SK-N-MC (cell line): ENCODE results near the gene ASB2.
A peak's percentile ranks its signal among the peaks of the same experiment; 100 is the strongest.

Experiments used
- DNase-seq: peaks from one replicate; pipeline ENCODE4 v3.0.0-alpha.2; 2011; ENCODE audit warnings: low read depth, low spot score
- H3K27ac ChIP-seq: fragments of 200-600 bp; sonication (generic); 2 replicates; pipeline ENCODE4 v1.5.1; 2016; ENCODE audit warnings: mixed run types
- H3K36me3 ChIP-seq: fragments of 200-600 bp; sonication (generic); 2 replicates; pipeline ENCODE4 v1.6.1; 2017; ENCODE audit warnings: antibody characterized with exemption, low read length, mixed read lengths; ENCODE audit not compliant: insufficient read depth
- H3K4me3 ChIP-seq: fragments of 200-600 bp; sonication (generic); 2 replicates; pipeline ENCODE4 v1.5.1; 2016
- H3K9ac ChIP-seq: fragments of 200-600 bp; sonication (generic); 2 replicates; pipeline ENCODE4 v1.8.0; 2017; ENCODE audit warnings: mixed run types, mixed read lengths; ENCODE audit not compliant: insufficient read length
- H3K9me3 ChIP-seq: fragments of 200-600 bp; sonication (generic); 2 replicates; pipeline ENCODE4 v1.6.1; 2017; ENCODE audit warnings: low read depth, mild to moderate bottlenecking, antibody characterized with exemption, low read length, moderate library complexity, mixed read lengths
- EZH2 ChIP-seq: fragments of 200-600 bp; sonication (generic); IDR thresholded peaks from one replicate; pipeline ENCODE4 v1.6.1; 2017; ENCODE audit warnings: antibody characterized with exemption
- FOXP2 ChIP-seq: optimal IDR thresholded peaks from 2 replicates; pipeline ENCODE3; 2011; ENCODE audit warnings: mild to moderate bottlenecking, moderate library complexity; ENCODE audit not compliant: insufficient read depth; ENCODE audit errors: extremely low read length, control extremely low read depth
- POLR2AphosphoS5 ChIP-seq: IDR thresholded peaks from 2 replicates; pipeline ENCODE4 v1.6.1; 2012; ENCODE audit warnings: mild to moderate bottlenecking, low read depth, low read length, borderline replicate concordance

The ASB2 gene

DNA sequence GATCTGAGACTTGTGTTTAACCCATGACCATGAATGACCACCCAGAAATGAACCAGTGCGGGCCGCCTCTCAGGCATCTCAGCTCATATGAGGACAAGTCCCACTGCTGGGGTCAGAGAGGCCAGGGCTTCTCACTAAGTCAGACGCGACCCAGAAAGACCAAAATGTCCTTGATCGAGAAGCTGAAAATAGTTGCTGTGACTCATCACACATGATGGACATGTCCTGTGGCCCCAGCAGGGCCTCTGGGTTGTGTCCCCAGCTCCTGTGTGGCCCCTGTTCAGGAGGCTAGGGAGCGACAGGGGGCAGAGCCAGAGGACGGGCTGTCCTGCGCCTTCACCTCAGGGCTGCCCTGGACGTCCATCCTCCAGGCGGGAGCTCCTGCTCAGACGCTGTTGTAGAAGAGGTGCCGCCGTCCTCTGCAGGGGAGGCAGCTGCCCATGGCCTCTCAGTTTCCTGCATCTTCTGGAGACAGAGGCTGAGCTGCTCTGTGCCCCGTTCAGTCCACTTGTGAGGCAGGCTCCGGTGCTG lies 78.2 kb downstream of the ASB2 start:
- Histone ChIP-seq H3K9me3 (no peaks in the 10 kb centered on the region), H3K9ac (no peak overlapping the region), H3K4me3 (no peak overlapping the region), H3K27ac (no peak overlapping the region), H3K36me3 (no peaks in the 10 kb centered on the region)
- TF ChIP-seq EZH2 (no peak), FOXP2 (no peak), POLR2AphosphoS5 (no peak)
- DNase-seq: no peak

DNA sequence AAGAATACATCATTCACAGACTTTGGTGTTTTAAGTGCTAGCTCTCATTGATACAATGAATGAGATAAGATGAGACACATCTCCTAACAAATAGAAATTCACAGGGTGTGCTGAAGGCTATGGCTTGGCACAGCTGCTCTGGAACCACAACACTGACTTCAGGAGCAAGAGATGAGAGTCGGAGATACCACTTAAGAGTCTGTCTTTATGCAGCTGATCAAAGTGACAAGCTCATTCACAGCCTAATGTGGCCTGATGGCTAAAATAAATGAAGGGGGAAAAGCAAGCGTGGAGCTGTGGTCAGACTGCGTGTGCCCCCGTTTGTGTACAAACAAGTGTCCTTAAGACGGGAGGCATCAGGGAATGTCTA lies 78.9 kb downstream of the ASB2 start:
- H3K27ac ChIP-seq: no peak overlapping the region
- TF ChIP-seq POLR2AphosphoS5 (no peak), EZH2 (no peak), FOXP2 (no peak)

DNA sequence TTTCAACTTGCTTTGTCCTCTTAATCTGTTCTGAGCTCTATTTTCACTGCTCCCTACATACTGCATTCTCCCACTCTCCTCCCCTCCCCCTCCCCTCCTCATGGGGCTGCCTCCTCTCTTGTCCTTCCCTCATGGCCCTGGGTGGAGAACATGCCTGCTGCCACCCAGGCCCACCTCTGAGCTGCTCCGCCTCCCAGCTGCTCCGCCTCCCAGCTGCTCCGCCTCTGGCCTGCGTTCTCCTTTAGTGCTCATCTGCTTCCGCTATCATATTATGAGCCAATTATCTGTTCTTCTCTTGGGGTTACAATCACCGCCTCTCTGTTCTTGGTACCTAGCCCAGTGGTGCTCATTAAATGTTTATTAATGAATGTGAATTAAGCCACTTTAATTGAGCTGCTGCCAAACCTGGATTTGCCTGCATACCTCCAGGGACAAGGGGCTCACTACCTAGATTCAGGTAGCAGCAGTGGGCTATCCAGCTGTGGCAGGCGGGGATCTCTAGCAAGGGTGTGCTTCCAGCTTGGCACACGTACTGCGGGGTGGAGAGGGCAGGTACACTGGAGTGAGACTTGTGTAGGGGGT lies 81.3 kb downstream of the ASB2 start:
- Histone ChIP-seq H3K4me3 (no peak overlapping the region), H3K27ac (no peak overlapping the region), H3K9me3 (no peaks in the 10 kb centered on the region), H3K36me3 (no peaks in the 10 kb centered on the region), H3K9ac (no peak overlapping the region)
- TF ChIP-seq POLR2AphosphoS5: no peak
- no peak for TF ChIP-seq FOXP2
- TF ChIP-seq EZH2: no peak
- DNase-seq: no peak

More for the DNA sequence above, 78.9 kb downstream of the ASB2 start:
- H3K36me3 ChIP-seq: no peaks in the 10 kb centered on the region
- no peak overlapping the region for H3K4me3 ChIP-seq
- DNase-seq: no peak
- no peak overlapping the region for H3K9ac ChIP-seq
- H3K9me3 ChIP-seq: no peaks in the 10 kb centered on the region

DNA sequence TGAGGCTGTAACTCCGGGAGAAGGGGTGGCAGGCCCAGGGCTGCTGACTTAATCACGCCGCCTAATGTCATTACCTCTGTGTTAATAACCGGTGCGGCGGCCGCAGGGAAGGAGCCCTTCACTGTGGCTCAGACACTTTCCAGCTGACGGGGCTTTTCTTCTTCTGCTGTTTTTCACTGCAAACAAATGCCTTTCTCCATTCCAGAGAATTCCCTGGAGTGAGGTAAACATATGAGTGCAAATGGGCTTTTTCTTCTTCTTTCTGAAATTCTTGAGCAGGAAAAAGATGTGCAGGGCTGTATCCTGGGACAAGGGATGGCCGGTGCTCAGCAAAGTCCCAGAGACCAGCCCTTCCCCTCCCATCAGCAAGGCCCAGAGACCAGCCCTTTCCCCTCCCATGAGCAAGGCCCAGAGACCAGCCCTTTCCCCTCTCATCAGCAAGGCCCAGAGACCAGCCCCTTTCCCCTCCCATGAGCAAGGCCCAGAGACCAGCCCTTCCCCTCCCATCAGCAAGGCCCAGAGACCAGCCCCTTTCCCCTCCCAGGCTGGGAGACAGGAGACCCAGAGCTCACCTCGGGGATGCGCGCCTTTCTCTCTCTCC lies 82.6 kb downstream of the ASB2 start:
- no peak overlapping the region for H3K9ac ChIP-seq
- H3K9me3 ChIP-seq: no peaks in the 10 kb centered on the region
- H3K4me3 ChIP-seq: no peak overlapping the region
- no peak for DNase-seq
- H3K36me3 ChIP-seq: no peaks in the 10 kb centered on the region
- no peak for TF ChIP-seq POLR2AphosphoS5
- no peak for TF ChIP-seq FOXP2
- TF ChIP-seq EZH2: no peak
- H3K27ac ChIP-seq: no peak overlapping the region

DNA sequence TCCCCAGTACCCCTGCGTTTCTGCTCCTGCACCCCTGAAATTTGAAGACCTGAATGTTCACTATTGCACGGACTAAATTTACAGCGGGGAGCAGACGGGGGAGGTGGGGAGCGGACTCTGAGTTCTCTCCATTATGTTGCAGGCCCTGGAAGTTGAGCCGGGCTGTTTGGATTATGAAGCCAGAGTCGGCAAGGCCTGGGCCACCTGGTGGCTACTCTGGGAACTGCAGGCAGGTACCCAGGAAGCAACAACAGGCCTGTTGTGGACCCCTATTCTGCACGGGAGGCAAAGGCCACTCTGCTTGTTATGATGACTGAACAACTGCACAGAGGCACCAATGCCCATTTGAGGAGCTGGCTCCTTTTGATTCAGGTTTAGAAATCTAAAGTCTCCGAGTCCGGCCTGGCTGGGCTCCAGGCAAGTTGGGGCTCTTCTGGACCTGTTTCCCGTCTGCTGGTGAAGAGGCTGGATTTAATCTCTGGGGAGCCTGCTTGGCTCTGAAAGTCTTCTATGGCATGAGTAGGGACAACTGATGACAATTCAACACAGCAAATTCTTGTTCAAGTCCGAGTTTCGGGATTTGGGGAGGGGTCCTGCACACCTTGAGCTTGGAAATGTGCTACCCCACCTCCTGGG lies 83.3 kb downstream of the ASB2 start:
- Histone ChIP-seq H3K4me3 (no peak overlapping the region), H3K36me3 (no peaks in the 10 kb centered on the region), H3K9me3 (no peaks in the 10 kb centered on the region), H3K9ac (no peak overlapping the region), H3K27ac (no peak overlapping the region)
- no peak for TF ChIP-seq POLR2AphosphoS5
- TF ChIP-seq EZH2: no peak
- TF ChIP-seq FOXP2: no peak
- DNase-seq: peak; percentile 24

DNA sequence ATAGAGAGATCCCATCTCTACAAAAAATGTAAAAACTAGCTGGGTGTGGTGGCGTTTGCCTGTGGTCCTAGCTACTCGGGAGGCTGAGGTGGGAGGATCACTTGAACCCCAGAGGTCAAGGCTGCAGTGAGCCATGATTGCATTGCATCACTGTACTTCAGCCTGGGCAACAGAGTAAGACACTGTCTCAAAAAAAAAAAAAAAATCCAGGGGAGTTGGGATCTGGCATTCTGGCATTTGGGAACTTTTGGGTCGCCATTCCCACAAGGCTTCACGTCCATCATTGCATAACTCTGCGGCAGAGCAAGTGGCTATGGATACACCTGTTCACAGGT lies 83.9 kb downstream of the ASB2 start:
- Histone ChIP-seq H3K4me3 (no peak overlapping the region), H3K9ac (no peak overlapping the region), H3K9me3 (no peaks in the 10 kb centered on the region), H3K27ac (no peak overlapping the region), H3K36me3 (no peaks in the 10 kb centered on the region)
- no peak for DNase-seq
- no peak for TF ChIP-seq EZH2
- no peak for TF ChIP-seq FOXP2
- TF ChIP-seq POLR2AphosphoS5: no peak

DNA sequence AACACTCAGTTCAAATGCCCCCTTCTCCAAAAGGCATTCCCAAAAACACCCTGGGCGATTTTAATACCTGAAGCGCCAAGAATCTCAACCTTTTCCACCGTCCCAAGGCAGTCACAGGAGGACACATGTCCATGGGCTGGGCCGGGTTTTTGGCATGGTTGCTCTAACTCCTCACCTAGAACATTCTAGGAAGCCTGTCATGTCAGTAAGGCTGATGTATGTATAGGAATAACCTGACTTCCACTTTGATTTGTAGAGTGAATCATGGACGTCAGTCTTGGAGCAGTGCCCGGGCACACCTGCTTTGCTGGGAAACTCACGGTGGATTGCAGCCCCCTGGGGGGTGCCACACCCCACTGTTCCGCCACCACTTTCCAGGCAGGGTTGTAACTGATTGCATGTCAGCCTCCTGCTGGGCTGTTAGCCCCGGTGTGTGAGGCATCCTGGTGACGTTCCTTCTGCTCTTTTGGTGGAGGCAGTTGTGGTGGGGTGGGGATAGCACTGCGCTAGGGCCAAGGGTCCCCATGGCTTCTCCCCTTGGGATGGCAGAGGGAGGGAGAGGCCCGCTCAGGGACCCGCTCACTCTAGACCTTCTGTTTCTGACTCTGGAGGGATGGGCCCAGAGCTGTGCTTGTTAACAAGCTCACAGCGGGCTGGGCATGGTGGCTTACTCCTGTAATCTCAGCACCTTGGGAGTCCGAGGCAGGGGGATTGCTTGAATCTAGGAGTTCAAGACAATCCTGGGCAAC lies 84.4 kb downstream of the ASB2 start:
- TF ChIP-seq FOXP2 (no peak), POLR2AphosphoS5 (no peak), EZH2 (no peak)
- DNase-seq: no peak
- no peak overlapping the region for H3K9ac ChIP-seq
- H3K9me3 ChIP-seq: no peaks in the 10 kb centered on the region
- H3K4me3 ChIP-seq: no peak overlapping the region
- H3K36me3 ChIP-seq: no peaks in the 10 kb centered on the region
- no peak overlapping the region for H3K27ac ChIP-seq

DNA sequence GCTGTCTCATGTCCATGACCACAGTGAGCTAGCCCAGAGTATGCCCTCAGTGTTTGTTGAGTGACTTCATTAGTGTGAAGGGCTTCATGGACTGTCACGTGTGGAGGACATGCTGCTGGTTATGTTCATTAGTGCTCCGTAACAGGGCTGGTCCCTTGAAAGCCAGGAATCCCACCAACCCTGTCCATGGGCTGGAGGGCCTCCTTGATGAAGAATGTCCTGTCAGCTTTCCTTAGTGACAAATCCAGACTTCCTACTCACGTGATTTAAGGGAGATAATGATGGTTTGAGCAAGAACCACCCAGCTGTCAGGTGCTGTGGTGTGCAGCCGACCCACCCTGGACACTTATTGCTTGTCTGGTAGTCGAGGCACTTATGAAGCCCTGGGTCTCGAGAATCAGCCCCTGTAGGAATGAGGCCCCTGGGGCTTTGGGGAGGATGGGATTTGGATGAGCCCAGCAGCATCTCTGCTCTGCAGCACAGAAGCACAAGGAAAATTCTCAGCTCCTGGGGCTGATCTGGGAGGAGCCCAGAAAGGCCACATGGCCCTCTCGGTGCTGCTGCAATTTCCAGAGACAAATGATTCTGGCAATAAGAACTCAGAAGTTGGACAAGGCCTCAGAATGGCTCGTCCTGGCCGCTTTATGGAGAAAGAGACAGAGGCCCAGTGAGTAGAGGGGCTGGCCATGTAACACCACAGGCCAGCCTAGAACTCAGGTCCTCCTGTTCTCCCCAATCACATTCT lies 86.5 kb downstream of the ASB2 start:
- Histone ChIP-seq H3K4me3 (no peak overlapping the region), H3K9me3 (no peaks in the 10 kb centered on the region; the same call in 1 of the 2 replicates), H3K36me3 (no peaks in the 10 kb centered on the region), H3K27ac (no peak overlapping the region), H3K9ac (no peak overlapping the region)
- TF ChIP-seq FOXP2: no peak
- TF ChIP-seq POLR2AphosphoS5: no peak
- TF ChIP-seq EZH2: no peak
- DNase-seq: no peak
